ENCODE data around the gene AKNA. TPM values are rescaled to one million over a fixed set of nuclear protein-coding genes. Genes with fewer than 3 reads are reported as not detected.

Gene AKNA
- total and polyA plus RNA-seq, 2 of the 8 experiments (the other 6 are each of a cell fraction or from before 2014, with no cell fraction given): 21.0 to 27.4 TPM

- TF ChIP-seq USF2 (IDR thresholded peaks at IDR 0.05; ENCODE audit: low read length) (no peak), RBBP5 (IDR thresholded peaks at IDR 0.05; ENCODE audit: borderline replicate concordance, low read depth, low read length) (no peak), HDAC2 (IDR thresholded peaks at IDR 0.05; ENCODE audit: borderline replicate concordance in 1 of 2, low read depth in 2 of 2, low read length in 2 of 2) (0 out of 4 replicates have a peak, but pooled peaks of 1 of the 2 experiments have one; percentile 49), CHD7 (IDR thresholded peaks at IDR 0.05; ENCODE audit: insufficient replicate concordance, low read length) (no peak), FOSL1 (IDR thresholded peaks at IDR 0.05; ENCODE audit: insufficient read depth, low read depth, low read length) (no peak), KDM5A (IDR thresholded peaks at IDR 0.05; ENCODE audit: low read length) (no peak), MAX (IDR thresholded peaks at IDR 0.05) (peak; percentile 88)
Observed at GRCh38 chr9:114288193-114289091, 99.3 kb downstream of the AKNA start (continued).
